D721Med (cell line): ENCODE measurements around the gene TLR5.

Experiments used
- DNase-seq: peaks from one replicate; pipeline ENCODE4 v3.0.0; 2011; ENCODE audit warnings: low spot score; ENCODE audit not compliant: insufficient read length
- FAIRE-seq: peaks from 2 replicates; lab custom pipeline; 2011; peaks lifted over from hg19 to GRCh38; lab: Jason Lieb, UNC
- CTCF ChIP-seq: IDR thresholded peaks from 2 replicates; pipeline ENCODE4 v1.5.1; 2012; ENCODE audit warnings: mild to moderate bottlenecking, control low read depth; ENCODE audit not compliant: insufficient read depth; ENCODE audit errors: missing control alignments

Gene TLR5

DNA sequence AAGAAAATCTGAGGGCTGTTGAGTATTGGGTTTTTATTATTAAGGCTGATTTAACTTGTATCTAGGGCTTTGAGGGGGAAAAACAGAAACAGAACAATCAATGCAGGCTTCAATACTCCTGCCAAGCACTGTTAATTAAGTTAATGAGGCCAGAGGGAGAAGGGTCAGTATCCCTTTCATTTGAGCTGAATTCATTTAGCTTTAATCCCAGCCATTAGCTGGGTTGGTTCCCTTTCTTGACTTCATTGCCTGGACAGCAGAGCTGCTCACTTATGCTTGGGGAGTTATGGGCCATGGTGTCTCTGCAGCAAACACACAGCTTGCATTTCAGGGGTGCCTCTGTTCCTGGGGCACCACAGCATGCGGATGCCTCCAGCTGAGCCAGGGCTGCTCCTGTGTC is 16.3 kb downstream of the TLR5 start:
- FAIRE-seq (no peak), DNase-seq (no peak)
- TF ChIP-seq CTCF, result no peak

DNA sequence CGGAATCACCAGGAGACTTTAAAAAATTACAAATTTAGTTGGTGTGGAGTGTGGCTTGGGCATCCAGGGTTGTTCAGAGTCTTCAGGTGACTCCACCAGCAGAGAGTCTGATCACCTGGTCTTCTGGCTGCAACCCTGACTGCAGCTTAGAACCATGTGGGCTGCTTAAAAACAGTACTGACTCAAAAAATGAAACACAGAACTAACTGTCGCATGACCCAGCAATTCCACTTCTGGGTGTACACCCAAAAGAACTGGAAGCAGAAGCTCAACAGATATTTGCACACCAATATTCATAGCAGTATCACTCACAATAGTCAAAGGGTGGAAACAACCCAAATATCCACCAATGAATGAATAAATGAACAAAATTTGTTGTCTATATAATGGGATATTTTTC is 17.3 kb downstream of the TLR5 start:
- DNase-seq (no peak), FAIRE-seq (no peak)
- no peak for TF ChIP-seq CTCF

DNA sequence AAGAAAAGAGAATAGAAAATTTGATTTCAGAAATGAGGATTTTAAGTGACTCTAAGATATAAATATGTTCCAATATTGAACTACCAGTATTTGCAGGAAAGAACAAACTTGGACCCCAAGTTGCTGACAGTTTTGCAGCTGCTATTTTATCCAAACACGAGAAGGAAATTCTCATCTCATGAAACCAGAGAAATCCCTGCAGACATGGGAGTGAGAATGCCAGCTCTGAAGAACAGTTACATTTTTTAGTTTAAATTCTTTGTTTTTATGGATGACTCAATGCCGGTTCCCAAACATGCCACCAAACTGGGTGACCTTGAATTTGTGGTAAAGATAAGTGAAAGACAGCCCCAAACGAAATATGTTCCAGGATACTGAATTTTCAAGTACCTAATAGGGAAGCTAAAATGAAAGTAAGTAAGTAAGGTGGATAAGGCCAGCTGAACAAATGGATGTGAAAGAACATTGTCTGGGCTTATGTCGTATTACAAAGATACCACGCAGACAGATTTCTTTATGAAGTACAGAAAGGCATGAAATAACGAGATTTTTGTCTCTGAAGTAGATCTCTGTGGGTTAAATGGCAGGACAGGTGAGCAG is 19.9 kb downstream of the TLR5 start:
- FAIRE-seq (no peak), DNase-seq (no peak)
- TF ChIP-seq CTCF, result no peak

GRCh38 chr1:223118418-223118817 is 24.6 kb downstream of the TLR5 start:
- FAIRE-seq (no peak), DNase-seq (no peak)
- no peak for TF ChIP-seq CTCF

- no peak for TF ChIP-seq CTCF
- no peak for DNase-seq
- FAIRE-seq, result no peak
Measured at GRCh38 chr1:223116950-223117349, 26.1 kb downstream of the TLR5 start.

DNA sequence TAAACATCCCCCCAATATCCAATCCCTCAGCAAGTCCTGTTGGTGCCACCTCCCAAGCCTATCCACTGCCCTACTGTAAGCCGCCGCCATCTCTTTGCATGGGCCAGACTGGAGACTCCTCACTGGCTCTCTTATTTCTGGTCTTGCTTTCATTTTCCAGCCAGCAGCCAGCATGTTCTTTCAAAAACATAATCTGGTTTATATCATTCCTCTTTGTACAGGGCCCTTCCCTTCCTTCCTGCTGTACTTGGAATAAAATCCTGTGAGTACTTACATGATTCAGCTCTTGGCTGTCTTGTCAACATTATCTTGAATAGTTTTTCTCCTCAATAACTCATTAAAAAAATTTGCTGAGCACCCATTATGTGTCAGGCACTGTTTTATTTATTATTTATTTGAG is 28.2 kb downstream of the TLR5 start:
- TF ChIP-seq CTCF, result no peak
- DNase-seq (no peak), FAIRE-seq (no peak)

- FAIRE-seq (no peak), DNase-seq (no peak)
- TF ChIP-seq CTCF, result no peak
Measured at GRCh38 chr1:223110952-223111351, 32.1 kb downstream of the TLR5 start.
